ENCODE results near the gene OAT.
A peak's percentile ranks its signal among the peaks of the same experiment; 100 is the strongest.

Gene OAT

DNA sequence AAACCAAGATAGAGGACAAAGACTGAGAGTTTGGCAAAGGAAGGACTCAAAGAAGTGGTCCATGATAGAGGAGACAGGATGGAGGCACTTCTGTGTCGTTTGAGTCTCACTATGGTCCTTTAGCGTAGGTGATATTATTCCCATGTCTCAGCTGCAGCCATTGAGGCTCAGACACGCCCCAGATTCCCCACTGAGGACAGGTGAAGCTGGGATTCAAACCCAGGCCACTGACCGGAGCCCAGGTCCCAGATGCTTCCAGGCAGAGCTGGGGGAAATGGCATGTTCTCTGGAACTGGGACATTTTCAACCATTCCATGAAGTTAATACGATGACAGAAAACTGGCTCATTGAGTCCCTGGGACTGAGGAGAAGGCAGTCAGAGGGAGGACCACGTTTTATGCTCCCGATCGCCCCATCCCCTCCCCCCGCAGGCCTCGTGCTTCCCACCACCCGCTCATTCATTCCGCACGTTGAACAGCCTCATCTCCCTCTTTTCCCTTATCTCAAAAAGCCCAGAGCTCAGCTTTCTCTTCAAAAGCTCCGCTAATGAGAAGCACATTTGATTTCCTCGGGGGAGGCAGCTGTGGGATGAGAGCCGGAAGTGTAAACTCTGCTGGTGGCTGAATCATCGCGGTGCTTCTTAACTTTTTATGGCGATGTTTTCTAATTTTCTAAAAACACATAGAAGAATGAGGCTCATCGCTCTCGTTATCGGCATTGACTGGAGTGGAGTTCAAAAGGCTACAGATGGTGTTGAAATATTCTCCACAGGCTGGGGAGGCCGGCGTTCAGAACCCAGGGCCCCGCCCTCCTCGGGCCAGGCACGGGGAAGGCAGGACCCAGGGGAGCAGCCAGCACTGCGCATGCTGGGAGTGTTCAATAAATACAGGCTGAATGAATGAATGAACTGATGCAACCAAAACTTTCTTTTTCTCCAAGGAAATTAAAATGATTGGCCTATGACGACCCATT lies 64.0 kb downstream of the OAT start:
- DNase-seq (ENCODE audit: low spot score): peak; percentile 52
- TF ChIP-seq CTCF (IDR thresholded peaks at IDR 0.05; ENCODE audit: extremely low read depth, insufficient read depth, missing control alignments): no peak

GRCh38 chr10:124353896-124354295 lies 64.8 kb downstream of the OAT start:
- in situ Hi-C loops (cut with MboI; ENCODE audit: low pct_unique_long_range_greater_than_20kb, low sequenced_read_pairs, unreplicated experiment): no loop called here
- no peak for DNase-seq (ENCODE audit: low spot score)
- no peak for TF ChIP-seq CTCF (IDR thresholded peaks at IDR 0.05; ENCODE audit: extremely low read depth, insufficient read depth, missing control alignments)

More for the DNA sequence above, 64.0 kb downstream of the OAT start:
- in situ Hi-C loops (cut with MboI; ENCODE audit: low pct_unique_long_range_greater_than_20kb, low sequenced_read_pairs, unreplicated experiment): no loop called here

DNA sequence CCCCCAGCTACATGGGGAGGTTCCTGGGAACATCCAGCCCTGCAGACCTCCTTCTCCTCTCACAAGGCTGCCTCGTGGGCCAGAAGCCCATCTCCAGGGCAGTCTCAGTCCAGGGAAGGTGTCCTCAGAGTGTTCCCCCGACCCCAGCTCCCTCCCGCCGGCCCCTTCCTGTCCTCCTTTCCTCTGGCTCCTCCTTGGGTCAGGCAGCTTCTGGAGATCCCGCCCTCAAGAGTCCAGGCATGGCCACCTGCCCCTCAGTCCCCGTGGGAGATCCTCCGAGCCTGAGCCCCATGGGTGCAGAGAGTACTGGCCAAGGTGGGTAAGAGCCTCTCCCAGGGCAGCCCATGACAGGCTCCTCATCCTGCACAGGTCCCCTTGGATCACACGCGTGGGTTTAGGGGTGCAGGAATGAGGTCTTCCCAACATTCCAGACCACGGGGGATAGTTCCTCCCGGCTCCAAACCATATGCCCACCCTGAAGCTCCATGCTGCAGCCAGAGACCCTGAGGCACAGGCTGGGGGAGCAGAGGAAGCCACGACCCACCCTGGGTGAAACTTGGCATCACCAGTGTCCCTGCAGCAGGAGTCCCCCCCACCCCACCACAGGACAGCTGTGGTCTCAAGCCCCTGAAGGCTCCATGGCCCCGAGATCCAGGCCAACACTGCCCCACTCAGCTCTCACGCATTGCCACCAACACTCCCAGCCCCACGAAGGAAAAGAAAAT lies 65.5 kb downstream of the OAT start:
- no peak for DNase-seq (ENCODE audit: low spot score)
- in situ Hi-C loops (cut with MboI; ENCODE audit: low pct_unique_long_range_greater_than_20kb, low sequenced_read_pairs, unreplicated experiment): no loop called here
- no peak for TF ChIP-seq CTCF (IDR thresholded peaks at IDR 0.05; ENCODE audit: extremely low read depth, insufficient read depth, missing control alignments)

GRCh38 chr10:124351481-124352220 lies 67.1 kb downstream of the OAT start:
- in situ Hi-C loops (cut with MboI; ENCODE audit: low pct_unique_long_range_greater_than_20kb, low sequenced_read_pairs, unreplicated experiment): no loop called here
- no peak for TF ChIP-seq CTCF (IDR thresholded peaks at IDR 0.05; ENCODE audit: extremely low read depth, insufficient read depth, missing control alignments)

GRCh38 chr10:124350806-124351205 lies 67.9 kb downstream of the OAT start:
- DNase-seq (ENCODE audit: low spot score): no peak
- no peak for TF ChIP-seq CTCF (IDR thresholded peaks at IDR 0.05; ENCODE audit: extremely low read depth, insufficient read depth, missing control alignments)
- in situ Hi-C loops (cut with MboI; ENCODE audit: low pct_unique_long_range_greater_than_20kb, low sequenced_read_pairs, unreplicated experiment): no loop called here

More at GRCh38 chr10:124351481-124352220, 67.1 kb downstream of the OAT start:
- DNase-seq (ENCODE audit: low spot score): no peak

DNA sequence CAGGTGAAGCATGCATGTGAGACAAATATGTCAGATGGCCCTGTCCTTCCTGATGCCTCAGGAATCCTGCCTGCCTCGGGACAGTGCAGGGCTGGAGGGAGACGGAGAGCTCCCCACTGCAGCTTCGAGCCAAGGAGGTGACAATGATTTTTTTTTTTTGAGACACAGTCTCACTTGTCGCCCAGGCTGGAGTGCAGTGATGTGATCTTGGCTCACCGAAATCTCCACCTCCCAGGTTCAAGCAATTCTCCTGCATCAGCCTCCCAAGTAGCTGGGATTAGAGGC lies 68.8 kb downstream of the OAT start:
- DNase-seq (ENCODE audit: low spot score): no peak
- in situ Hi-C loops (cut with MboI; ENCODE audit: low pct_unique_long_range_greater_than_20kb, low sequenced_read_pairs, unreplicated experiment): no loop called here
- no peak for TF ChIP-seq CTCF (IDR thresholded peaks at IDR 0.05; ENCODE audit: extremely low read depth, insufficient read depth, missing control alignments)
